ENCODE measurements around the gene SAXO1.

DNA sequence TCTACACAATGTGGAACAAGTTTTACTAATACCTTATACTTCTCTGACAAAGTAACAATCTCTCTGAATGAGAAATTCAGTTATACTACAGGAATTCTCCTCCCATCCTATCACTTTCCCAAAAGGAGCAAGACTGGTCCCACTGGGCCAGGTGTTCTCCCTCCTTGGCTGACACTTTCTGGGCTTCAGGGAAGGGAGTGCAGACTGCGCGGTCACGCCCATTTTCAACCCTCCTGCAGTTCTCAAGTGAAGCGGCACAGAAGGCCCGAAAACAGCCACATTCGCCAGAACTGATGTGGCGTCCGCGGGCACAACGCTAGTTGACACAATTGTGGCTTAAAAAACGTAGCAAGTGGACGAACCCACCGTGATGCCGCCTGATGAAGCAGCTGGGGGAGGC, 603 bp downstream of the SAXO1 start:
- TF ChIP-seq POLR2A (IDR thresholded peaks at IDR 0.05; ENCODE audit: low read depth, low read length) (no peak), TAF1 (IDR thresholded peaks at IDR 0.05; ENCODE audit: low read depth, low read length) (no peak), SPI1 (IDR thresholded peaks at IDR 0.05; ENCODE audit: low read depth, low read length) (no peak)

All from GM12891 (cell line).